HG03520 (cell line): Measurements from ENCODE around the gene LIMS3.
"Not testable (repeated sequence)": the region's sequence is repeated elsewhere in the genome, so short reads cannot be mapped to it uniquely, and the experiment has no call there.

Source experiments
- ATAC-seq: cut with Tn5 transposase; IDR thresholded peaks from one replicate; pipeline ENCODE4 v1.9.1; 2021; ENCODE audit warnings: mild to moderate bottlenecking, moderate library complexity; ENCODE audit not compliant: unreplicated experiment

Gene LIMS3

GRCh38 chr2:109921543-109922384, 23.3 kb downstream of the LIMS3 start:
- not testable (repeated sequence) for ATAC-seq

- not testable (repeated sequence) for ATAC-seq
These were observed 26.0 kb downstream of the LIMS3 start for GRCh38 chr2:109924481-109924880.

GRCh38 chr2:109927803-109928202, 29.3 kb downstream of the LIMS3 start:
- not testable (repeated sequence) for ATAC-seq

GRCh38 chr2:109929222-109929621, 30.7 kb downstream of the LIMS3 start:
- ATAC-seq: not testable (repeated sequence)

GRCh38 chr2:109936534-109936933, 38.0 kb downstream of the LIMS3 start:
- ATAC-seq: not testable (repeated sequence)

GRCh38 chr2:109945362-109945761, 46.9 kb downstream of the LIMS3 start:
- not testable (repeated sequence) for ATAC-seq

- ATAC-seq: not testable (repeated sequence)
These were observed 48.9 kb downstream of the LIMS3 start for GRCh38 chr2:109947262-109947958.

GRCh38 chr2:109947959-109948520, 49.6 kb downstream of the LIMS3 start:
- not testable (repeated sequence) for ATAC-seq

GRCh38 chr2:109950146-109950843, 51.8 kb downstream of the LIMS3 start:
- not testable (repeated sequence) for ATAC-seq

- ATAC-seq: not testable (repeated sequence)
These were observed 65.5 kb downstream of the LIMS3 start for GRCh38 chr2:109963942-109964341.

GRCh38 chr2:109965482-109965881, 67.0 kb downstream of the LIMS3 start:
- not testable (repeated sequence) for ATAC-seq

- not testable (repeated sequence) for ATAC-seq
These were observed 67.7 kb downstream of the LIMS3 start for GRCh38 chr2:109966107-109966736.

GRCh38 chr2:109966858-109967257, 68.4 kb downstream of the LIMS3 start:
- not testable (repeated sequence) for ATAC-seq

- ATAC-seq: not testable (repeated sequence)
These were observed 71.4 kb downstream of the LIMS3 start for GRCh38 chr2:109969864-109970263.

GRCh38 chr2:109971710-109972109, 73.2 kb downstream of the LIMS3 start:
- ATAC-seq: not testable (repeated sequence)
